Activated CD4-positive, alpha-beta T cell treated with anti-CD3 and anti-CD28 coated beads for 4 hours (primary cell): ENCODE measurements around the gene LMNTD2.
"Not testable (repeated sequence)": the region's sequence is repeated elsewhere in the genome, so short reads cannot be mapped to it uniquely, and the experiment has no call there.

Experiments
- DNase-seq, 2 donors: peaks; one replicate each; pipeline ENCODE4 v3.0.0-alpha.2; 2020

The LMNTD2 gene

DNA sequence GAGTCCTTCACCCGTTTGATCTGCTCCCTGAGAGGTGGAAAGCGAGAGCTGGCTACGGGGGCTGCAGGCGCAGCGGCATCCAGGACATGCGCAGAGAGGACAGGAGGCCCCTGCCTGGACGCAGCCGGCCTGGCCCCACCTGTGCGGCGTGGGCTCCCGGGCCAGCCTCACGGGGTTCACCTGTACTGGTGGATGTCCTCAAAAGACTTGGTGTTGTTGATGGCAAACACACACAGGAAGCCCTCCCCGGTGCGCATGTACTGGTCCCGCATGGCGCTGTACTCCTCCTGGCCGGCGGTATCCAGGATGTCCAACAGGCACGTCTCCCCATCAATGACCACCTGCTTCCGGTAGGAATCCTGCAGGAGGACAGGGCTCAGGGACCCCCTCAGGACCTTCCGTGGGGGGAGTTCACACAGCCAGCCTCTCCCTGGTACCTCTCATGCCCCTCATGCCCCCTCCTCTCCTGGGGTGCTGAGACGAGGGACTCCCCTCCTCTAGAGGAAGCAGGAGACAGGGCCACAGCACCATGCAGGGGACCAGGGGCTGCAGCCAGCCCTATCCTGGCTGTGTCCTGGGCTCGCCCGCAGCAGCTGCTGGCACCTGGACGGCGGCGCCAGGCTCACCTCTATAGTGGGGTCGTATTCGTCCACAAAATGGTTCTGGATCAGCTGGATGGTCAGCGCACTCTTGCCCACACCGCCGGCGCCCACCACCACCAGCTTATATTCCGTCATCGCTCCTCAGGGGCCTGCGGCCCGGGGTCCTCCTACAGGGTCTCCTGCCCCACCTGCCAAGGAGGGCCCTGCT is 26.7 kb downstream of the LMNTD2 start:
- DNase-seq = no peak

- no peak for DNase-seq
Observed at GRCh38 chr11:532986-533585, 27.5 kb downstream of the LMNTD2 start.

- no peak for DNase-seq
Observed at GRCh38 chr11:532527-532985, 28.0 kb downstream of the LMNTD2 start.

DNA sequence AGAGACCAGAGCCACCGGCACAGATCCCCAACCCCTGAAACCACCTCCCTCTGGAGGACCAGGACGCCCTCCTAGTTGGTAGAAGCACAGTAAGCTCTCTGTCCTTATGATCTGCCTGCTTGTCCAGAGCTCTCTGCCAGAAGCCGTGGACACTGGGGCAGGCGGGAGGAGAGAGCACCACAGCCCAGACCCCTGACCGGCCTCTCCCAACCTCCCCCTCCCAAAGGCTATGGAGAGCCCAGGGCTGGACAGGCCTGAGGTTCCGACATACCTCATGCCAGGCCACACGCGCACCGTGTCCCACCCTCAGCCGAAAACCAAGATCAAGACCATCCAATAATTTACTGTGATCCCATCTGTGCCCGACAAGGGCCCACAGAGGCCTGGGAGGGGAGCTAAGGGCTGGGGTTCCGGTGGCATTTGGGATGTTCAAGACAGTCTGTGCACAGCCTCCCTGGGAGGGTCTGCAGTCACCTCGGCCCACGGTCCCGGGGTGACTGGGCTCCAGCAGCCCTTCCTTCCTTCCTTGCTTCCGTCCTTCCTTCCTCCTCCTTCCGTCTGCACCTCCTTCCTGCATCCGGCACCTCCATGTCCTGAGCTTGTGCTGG is 28.5 kb downstream of the LMNTD2 start:
- no peak for DNase-seq

DNA sequence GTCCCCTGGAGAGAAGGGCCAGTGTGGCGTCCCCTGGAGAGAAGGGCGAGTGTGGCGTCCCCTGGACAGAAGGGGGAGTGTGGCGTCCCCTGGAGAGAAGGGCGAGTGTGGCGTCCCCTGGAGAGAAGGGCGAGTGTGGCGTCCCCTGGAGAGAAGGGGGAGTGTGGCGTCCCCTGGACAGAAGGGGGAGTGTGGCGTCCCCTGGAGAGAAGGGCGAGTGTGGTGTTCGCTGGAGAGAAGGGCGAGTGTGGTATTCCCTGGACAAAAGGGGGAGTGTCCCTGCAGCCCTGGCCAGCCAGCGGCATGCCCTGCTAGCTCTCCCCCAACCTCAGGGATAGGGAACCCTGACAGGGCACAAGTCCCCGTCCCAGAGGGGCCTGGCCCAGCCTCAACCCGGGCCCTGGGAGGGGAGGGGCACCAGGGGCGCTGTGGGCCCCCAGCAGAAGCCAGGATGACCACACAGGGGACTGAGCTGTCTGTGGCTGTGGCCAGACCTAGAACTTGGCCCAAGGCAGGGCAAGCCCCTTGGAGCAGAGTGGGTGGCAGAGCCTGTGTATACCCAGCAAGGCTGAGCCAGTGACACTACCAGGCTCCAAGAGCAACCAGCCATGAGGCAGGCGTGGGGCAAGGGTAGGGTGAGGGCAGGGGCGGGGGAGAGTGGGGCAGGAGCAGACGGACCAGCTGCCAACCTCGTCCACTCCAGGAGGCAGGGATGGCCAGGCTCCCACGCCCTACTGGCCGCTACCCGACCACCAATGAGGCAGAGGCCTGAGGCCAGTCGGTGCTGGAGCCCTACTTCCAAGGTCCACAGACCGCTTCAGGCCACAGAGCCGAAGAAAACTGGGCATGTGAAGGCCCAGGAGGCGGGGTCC is 29.3 kb downstream of the LMNTD2 start:
- no peak for DNase-seq

- no peak for DNase-seq
Observed at GRCh38 chr11:529728-530411, 30.7 kb downstream of the LMNTD2 start.

GRCh38 chr11:528815-529727 is 31.5 kb downstream of the LMNTD2 start:
- DNase-seq = no peak

GRCh38 chr11:528166-528814 is 32.2 kb downstream of the LMNTD2 start:
- no peak for DNase-seq

DNA sequence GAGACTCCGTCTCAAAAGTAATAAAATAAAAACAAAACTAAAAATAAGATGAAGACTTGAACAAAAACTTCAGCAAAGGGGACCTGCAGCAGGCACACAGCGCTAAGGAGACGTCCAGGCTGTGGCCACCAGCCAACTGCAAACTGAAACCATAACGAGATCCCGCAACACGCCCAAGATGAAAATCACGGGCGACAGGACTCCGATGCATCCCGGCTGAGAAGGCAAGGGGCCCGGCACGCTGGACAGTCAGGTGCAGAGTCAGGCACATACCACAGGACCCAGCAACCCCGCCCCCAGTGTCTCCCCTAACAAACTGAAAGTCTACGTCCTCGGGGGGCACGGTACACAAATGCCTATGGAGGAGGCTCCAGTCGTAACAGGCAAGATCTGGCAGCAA is 34.3 kb downstream of the LMNTD2 start:
- no peak for DNase-seq

GRCh38 chr11:521177-521688 is 39.3 kb downstream of the LMNTD2 start:
- no peak for DNase-seq

DNA sequence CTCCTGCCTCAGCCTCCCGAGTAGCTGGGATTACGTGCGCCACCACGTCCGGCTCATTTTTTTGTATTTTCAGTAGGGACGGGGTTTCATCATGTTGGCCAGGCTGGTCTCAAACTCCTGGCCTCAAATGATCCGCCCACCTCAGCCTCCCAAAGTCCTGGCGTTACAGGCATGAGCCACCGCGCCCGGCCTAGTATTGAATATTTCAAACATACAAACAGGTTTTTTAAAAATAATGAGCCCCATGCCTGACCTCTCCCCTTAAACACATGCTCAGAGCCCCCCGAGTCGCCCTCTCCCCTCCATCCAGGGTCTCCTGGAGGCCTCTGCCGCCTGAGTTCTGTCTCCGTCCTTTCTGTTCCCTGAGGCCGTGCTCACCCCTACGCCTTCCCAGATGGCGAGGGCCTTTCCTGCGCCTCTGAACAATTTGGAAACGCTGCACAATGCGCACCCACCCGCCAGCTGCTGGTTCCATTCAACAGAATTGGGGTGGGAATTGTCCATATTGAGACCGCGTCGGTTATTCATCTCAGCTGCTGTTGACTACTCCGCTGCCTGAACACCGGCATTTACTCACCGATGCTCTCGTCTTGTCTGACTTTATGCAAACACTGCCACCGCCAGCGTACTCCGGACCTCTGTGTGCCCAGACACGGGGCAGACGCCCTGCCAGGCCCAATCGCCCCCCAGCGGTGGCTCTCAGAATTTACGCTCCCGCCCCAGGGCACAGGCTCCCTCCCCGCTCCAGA is 39.9 kb downstream of the LMNTD2 start:
- no peak for DNase-seq

GRCh38 chr11:518463-519202 is 41.9 kb downstream of the LMNTD2 start:
- DNase-seq = peak; percentile 87

GRCh38 chr11:516918-517685 is 43.4 kb downstream of the LMNTD2 start:
- DNase-seq = not testable (repeated sequence)

DNA sequence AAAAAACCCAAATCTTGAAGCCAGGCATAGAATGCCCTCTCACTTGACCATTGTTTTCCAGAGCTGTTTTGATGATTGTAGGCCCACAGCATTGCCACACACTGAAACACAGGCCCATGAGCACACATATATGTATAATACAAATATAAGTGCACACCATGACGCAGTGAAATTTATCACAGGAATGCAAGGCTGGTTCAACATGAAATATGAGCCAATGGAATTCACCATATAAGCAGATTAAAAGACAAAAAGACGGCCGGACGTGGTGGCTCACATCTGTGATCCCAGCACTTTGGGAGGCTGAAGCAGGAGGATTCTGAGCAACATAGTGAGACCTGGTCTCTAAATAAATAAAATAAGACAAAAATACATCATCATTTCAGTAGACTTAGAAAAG is 44.1 kb downstream of the LMNTD2 start:
- DNase-seq = no peak

DNA sequence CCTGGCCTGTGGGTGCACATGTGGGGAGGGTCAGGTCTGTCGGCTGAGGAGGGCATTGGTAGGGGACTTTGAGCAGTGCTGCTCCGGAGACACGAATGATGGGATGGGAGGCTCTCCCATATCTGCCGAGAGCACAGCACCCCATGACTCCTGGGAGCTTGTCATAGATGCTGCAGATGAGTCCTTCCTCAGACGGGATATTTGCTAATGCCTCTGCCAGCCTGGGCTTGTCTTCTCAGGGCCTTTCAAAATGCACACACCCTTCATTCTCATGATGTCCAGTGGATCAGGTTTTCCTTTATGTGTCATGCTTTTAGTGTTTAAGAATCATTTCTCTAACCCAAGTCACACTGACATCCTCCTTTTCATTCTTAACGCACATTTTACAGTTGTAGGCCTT is 45.4 kb downstream of the LMNTD2 start:
- no peak for DNase-seq

DNA sequence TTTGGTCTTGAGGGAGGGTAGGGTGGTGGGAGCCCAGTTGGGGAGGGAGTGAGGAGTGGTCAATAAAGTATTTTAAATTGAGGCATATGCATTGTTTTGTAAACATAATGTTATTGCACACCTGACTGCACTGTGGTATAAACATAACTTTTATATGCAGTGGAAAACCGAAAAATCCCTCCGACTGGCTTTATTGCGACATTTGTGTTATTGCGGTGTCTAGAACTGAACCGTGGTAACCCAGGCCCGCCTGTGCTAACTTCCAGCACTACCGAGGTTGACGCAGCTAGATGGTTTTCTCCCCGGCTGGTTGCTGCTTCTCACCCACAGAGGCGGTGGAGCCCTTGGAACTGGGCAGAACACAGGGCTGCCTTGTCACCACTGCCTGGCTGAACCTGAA is 45.9 kb downstream of the LMNTD2 start:
- no peak for DNase-seq

GRCh38 chr11:512761-513595 is 47.6 kb downstream of the LMNTD2 start:
- DNase-seq = no peak
